ENCODE data around the gene KCNJ6.
"Not testable (repeated sequence)": the region's sequence is repeated elsewhere in the genome, so short reads cannot be mapped to it uniquely, and the experiment has no call there.

Gene KCNJ6

DNA sequence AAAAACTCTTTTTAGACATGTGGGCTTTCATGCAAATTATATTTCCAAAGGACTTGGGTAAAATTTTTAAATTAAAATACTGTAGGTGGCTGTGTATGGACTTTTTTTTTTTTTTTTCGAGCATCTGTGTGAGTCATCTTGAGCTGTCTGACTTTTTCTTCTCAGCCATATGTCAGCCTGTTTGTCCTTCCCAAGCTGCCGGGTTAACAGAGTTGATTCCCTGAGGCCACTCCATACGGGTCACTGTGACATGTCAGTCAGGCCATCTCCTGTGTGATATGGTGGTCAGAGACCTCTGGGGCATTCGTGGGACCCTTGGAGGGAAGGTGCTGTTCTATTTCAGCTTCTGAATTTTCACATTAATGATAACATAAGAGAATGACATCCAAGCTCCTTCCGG lies 148.3 kb downstream of the KCNJ6 start:
- peak; percentile 33 for DNase-seq (ENCODE audit: low spot score)

DNA sequence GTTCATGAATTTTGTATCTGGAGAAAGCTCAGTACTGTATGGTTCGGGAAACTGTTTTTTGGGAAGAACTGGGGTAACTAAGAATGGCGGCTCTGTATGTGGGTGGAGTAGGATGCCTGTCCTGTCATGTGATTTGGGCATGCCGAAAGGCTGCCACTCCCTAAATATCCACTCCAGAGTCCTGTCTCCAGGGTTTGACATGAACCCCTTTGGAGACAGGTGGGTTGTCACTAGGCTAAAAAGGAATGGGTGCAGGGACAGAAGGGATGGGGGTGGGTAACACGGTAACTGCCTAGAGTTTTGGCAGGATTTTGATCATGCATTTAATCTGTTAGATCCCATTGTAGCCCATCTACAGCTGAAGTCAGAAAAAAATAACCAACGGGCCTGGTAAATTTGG lies 150.1 kb downstream of the KCNJ6 start:
- no peak for DNase-seq (ENCODE audit: low spot score)

DNA sequence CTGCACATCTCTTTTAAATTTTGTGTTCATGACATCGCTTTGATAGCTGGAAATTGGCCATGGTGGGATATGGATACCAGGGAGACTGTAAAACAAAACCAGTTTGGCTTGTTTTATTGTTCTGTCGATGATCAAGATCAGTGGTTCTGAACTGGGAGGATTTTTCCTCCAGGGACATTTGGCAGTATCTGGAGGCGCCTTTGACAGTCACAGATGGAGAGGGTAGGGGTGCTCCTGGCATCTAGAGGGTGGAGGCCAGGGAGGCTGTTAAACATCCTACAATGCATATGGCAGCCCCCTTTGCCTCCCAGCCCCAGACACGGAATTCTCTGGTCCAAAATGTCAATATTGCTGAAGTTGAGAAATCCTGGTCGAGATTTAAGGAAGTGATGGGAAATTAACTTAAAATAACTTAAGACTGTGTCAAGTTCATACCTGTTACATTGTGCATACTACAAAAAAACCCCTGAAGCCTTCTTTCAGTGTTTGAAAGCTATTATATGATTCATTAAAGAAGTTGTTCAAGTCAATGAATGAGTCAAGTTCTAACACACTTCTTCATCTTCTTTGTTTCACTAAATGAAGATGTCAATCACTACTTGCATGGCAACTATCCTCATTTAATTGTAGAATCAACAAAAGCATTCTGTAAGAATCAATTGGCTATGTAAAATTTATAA lies 150.9 kb downstream of the KCNJ6 start:
- no peak for DNase-seq (ENCODE audit: low spot score)

DNA sequence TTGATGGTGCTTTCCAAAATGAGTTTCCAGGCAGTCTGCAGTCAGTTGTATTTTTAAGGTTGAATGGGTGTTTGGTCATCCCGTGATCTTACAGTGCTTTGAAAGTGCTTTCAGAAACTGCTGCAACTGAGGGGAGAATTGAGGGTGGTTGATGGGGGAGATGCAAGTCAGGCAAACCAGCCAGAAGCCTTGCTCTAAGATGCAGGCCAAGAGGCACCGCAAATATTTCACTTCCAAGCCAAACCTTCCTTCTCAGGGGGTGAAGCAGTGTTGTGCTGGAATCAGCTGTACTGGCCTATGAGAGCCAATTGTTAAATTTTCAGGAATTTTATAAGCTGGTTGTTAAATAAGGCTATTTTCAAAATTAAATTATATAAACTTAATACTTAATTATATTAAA lies 151.6 kb downstream of the KCNJ6 start:
- DNase-seq (ENCODE audit: low spot score), result no peak

DNA sequence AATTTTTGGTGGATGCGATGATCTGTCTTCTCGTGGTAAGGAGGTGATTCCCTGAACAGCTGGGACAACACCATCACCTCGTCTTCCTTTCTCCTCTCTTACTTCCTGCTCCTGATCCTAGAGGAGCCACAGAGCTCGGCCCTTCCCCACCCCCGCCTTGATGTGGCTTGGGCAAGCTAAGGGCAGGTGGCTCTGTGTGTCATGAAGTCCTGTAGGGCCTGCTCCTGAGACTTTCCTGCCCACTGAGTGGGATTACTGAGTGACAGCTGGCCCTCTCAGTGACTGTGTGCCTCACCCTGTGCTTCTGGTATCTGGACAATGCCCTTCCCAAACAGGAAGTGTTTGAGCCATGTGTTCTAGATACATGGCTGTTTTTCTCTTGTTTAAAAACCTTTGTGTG lies 153.0 kb downstream of the KCNJ6 start:
- no peak for DNase-seq (ENCODE audit: low spot score)

DNA sequence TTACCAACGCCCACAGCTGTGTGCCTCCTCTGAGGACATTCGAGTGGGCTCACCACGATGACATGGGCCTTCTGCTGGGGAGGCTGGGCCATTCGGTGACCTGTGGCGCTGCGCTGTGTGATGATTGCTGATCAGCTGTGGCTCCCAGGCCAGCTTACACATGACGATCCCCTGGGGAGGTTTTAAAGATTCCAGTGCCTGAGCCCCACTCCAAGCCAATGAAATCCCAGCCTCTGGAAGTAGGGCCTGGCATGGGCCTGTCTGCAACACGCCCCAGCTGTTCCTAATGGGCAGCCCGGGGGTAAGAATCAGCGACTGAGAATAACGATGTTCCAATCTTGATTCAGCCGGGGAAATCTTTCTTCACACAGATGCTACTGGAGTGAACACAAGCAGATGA lies 153.7 kb downstream of the KCNJ6 start:
- no peak for DNase-seq (ENCODE audit: low spot score)

DNA sequence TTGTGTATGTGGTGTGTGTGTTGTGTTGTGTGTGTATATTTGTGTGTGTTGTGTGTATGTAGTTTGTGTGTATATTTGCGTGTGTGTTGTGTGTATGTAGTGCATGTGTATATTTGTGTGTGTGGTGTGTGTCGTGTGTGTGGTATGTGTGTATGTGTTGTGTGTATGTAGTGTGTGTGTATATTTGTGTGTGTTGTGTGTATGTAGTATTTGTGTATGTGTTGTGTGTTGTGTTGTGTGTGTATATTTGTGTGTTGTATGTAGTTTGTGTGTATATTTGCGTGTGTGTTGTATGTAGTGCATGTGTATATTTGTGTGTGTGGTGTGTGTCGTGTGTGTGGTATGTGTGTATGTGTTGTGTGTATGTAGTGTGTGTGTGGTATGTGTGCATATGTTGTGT lies 154.9 kb downstream of the KCNJ6 start:
- not testable (repeated sequence) for DNase-seq (ENCODE audit: low spot score)

DNA sequence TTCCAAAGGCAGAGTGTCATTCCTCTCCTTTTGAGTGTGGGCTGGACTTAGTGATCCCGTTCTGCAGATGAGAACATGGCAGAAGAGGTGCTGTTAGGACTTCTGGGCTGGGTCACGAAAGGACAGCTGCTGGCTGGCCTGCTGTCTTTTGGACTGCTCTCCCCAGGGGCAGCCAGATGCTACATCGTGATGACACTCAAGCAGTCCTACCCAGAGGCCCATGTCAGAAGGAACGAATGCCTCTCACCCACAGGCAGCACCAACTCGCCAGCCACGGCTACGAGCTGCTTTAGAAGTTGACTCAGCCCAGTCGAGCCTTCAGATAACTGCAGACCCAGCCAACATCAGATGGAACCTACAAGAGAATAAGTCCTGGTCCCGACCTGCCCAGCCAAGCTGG lies 156.5 kb downstream of the KCNJ6 start:
- DNase-seq (ENCODE audit: low spot score), result no peak

DNA sequence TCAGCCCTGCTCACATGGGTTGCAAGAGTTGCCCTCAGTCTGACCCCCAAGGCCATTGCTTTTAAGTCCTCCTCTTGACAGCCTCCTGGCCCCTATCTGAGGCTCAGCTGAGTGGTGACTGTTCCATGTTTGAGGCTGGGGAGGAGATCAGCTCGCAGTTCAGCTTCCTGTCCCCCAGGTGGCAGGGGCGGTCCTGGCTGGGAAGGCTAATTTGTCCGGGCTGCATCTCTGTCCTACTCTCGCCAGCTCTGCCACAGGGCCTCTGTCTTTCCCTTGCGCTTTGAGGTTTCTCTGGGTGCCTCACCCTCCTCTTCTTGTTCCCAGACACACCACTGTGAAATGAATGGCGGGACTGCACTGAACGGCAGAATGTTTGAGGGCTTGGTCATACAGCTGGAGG lies 157.3 kb downstream of the KCNJ6 start:
- DNase-seq (ENCODE audit: low spot score), result peak; percentile 73

DNA sequence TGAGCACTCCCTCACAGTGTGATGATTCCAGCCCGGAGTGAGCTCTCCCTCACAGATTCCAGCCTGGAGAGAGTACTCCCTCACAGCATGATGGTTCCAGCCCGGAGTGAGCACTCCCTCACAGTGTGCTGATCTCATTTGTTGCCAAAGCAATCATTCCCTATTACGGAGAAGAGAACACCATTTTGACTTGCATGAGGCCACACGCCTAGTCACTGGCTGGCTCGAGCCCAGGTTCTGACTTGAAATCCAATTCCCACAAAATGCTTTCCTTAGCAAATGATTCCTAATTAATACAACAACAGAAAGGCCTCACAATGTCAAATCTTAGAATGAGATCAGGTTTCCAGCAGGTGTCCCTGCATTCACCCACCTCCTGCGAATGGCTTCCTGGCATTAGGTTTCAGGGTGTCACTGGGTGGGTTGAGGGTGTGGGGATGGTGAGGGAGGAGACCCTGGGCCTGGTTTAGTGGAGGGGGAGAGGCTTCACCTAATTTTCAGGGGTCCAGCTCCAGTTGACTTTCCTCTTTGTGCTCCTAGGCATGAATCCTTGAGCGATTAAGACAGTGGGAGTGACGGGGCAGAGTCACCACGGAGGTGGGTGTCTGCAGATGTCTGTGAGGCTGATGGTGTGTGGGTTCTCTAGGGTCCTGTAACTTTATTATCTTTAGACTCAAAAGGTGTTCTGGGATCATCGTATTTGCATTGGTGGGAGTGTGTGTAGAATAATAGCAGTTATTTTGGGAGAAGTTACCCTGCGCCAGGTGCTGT lies 158.5 kb downstream of the KCNJ6 start:
- DNase-seq (ENCODE audit: low spot score), result no peak

DNA sequence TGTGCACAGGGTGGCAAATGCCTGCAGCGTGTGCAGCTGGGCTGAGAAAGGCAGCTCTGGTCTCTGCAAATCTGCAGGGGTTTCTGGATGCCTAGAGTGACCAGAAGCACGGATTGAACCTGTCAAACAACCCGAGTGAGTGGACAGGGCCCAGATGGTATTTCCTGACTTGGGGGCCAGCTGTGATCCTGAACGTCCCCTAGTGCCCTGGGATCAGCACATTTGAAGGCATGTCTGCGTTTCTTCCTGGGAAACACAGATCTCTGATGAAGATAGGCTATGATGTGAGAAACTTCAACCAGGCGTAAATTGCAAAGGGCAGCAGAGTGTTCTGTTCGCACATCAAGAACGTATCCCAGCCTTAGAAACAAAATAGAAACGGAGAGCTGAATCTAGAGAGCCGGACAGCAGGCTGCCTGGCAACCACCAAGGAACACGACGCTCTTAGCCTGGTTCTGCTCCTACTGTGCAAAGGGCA lies 163.1 kb downstream of the KCNJ6 start:
- no peak for DNase-seq (ENCODE audit: low spot score)

DNA sequence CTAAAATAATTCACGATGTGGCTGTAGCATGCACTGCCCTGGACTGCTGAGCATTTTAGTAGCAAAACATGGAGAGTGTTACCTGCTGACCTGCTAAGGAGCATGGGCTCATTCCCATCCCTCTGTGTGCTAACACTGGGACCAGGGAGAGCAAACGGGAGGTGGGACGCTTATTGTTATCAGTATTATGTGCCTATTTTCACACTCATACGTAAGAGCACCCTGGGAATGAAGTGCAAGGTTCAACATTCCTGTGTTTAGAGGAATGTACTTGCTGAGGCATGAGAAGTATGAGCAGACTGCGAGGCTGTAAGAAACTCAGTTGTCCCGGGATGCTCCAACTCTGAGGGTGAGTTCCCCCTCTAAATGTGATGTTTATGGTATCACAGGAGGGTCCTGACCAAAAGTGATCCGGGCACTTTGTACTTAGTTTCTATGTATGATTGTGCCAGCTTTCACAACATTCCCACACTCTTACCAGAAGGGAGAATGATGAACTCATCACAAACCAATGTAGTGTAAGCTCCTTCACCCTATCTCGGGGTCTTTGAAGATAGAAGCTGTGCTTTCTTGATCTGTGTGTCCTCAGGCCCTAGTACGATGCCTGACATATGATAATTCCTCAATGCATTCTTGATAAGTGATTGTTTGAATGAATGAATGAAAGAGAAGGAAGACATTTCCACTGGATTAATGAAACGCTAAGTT lies 164.8 kb downstream of the KCNJ6 start:
- DNase-seq (ENCODE audit: low spot score), result peak; percentile 35

DNA sequence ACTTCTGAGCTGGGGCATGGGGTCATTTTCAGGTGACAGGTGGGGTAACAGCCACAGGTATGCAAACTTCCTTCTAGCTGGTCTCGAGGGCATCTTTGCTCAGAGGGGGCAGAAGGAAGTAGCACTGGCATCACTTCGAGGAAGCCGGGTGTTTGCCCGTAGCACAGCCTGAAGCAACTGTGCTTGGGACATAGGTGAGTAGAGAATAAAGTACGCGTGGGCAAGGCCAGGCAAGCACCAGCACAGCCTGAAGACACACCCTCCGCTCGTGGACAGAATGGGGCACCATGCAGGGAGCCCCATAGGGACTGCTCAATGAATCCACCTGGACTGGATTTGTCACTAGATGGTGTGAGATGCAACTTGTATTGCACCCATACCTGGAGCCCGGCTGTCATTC lies 167.1 kb downstream of the KCNJ6 start:
- no peak for DNase-seq (ENCODE audit: low spot score)

DNA sequence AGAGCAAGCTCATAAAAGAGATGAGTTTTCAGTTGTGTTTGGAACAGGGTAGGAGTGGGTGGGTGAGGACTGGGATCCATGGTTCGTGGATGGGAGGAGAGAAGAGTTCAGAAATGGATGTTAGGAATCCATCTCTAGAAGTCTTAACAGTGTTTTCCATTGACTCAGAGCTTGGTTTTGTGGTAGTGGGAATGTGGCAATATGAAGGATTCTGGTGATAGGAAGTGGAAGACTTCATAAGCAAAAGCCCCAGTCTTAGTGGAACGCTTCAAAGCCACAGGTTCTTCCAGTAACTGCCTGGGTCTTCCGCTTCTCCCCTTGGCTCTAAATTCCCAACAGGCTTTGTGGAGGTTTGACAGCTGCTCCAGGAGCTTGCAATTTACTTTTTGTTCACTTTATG lies 167.9 kb downstream of the KCNJ6 start:
- no peak for DNase-seq (ENCODE audit: low spot score)

DNA sequence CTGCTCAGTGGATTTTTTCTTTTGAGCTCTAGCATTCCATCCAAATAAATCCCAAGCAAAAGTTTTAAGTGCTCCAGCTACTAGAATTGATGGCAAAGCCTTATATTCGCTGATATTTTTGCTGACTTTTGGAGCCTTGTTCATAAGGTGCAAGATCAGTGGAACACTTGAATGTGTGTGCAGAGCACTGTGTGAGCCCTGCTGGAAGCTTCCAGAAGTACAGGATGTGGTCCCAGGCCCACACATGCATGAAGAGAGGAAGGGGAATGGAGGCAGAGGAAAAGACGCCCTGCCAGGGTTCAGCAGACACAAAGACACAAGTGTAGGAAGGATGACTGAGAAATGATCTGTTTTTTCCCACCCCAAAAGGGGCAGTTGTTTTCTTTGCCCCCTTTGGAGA lies 169.4 kb downstream of the KCNJ6 start:
- no peak for DNase-seq (ENCODE audit: low spot score)

DNA sequence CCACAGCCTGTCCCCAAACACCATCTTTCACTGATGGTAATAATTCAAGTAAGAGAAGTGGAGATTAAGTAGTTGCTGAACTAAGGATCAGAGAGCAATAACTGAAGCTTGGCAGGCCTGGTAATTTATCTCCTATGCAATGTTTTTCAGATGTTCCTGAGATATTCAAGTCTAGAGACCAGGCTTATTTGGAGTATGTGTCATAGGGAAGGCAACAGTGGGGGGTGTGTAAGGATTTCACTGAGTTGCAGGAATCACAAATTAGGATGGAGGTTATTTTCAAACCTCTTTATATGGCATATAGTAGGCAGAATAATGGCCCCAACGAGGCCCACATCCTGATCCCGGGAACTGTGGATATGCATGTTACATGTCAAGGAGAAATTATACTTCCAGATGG lies 171.7 kb downstream of the KCNJ6 start:
- DNase-seq (ENCODE audit: low spot score), result no peak

DNA sequence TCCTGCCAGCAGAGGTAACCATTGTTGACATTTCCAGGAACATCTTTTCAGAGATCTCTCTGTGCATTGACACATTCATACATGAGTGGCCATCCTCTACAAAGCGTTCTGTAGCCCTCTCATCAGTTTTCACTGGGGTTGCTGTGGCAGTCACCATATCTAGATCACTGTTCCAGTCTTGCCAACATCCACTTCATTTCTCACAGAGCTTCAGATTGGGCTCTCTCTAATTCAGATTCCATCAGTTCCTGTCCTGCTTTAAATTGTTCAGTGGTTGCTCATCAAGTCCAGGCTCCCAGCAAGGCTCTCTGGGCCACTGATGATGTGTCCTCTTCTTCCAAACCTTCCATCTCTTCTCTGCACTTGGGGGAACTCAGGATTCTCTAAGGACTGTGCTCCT lies 173.7 kb downstream of the KCNJ6 start:
- peak; percentile 51 for DNase-seq (ENCODE audit: low spot score)

DNA sequence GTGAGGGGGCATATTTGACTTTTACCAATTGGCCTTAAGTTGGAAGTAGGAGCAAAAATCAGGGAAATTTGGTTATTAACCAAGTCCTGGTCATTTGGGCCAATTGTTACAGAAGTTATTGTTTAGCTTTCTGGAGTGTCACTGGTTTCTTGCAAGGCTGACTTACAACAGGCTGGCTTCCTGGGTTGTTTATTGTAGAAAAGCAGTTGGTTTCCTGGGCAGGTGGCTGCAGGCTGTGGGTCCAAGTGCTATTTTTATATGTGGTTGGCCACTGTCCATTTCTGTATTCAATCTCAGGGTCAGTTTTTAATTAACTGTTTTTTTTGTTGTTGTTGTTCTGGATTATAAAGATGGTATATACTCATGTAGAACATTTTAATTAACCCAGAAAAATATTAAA lies 174.1 kb downstream of the KCNJ6 start:
- no peak for DNase-seq (ENCODE audit: low spot score)

DNA sequence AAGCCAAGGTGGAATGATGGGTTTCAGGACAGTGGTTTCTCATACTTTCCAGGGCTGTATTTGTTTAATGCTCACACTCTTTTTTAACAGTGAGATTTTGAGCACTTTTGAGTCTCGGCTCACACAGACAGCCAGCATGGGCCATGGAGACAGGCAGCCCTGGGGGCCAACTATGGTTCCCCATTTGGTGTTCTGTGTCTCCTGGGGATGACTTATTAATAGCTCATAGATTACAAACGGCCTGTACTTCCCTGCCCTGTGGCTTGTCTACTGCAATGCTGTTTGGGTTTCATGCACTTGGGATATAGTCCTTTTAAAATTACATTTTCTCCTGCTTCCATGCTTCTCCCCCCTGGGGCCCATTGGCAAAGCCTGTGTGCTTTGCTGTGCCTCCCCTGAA lies 178.3 kb downstream of the KCNJ6 start:
- no peak for DNase-seq (ENCODE audit: low spot score)

DNA sequence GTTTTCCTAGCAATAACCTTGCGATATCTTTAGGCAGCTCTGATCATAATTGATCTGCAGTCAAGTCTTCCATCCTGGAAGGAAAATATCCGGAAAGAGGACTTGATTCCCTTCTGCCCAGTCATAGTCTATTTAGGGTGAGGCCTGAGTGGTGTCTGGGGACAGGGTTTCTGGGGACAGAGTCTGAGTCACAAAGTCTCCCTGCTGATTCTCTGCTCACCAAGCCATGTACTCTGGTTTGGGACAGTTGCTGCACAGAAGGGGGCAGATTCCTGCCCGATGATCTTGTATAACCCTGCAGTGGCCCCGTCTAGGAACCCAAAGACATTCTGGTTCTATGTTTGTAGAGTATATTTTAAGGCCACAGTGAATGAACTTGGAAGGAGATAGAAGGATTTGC lies 178.8 kb downstream of the KCNJ6 start:
- DNase-seq (ENCODE audit: low spot score), result no peak

DNA sequence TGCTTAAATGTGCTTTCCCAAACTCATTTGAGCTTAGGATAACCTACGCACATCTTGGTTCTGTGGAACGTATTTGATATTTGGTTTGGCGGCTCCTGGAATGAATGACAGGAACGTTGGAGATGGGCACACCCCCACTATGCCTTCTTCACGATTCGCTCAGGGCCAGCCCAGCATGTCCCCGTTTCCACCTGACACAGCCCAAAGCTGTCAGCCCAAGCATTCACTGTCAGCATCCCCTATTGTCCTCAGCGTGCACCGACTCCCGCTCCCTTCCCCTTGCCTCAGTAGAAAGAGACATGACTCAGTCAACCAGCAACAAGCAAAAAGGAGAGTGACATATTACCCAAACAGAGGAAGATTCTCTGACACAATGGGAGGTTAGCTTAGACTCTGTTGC lies 181.4 kb downstream of the KCNJ6 start:
- no peak for DNase-seq (ENCODE audit: low spot score)

DNA sequence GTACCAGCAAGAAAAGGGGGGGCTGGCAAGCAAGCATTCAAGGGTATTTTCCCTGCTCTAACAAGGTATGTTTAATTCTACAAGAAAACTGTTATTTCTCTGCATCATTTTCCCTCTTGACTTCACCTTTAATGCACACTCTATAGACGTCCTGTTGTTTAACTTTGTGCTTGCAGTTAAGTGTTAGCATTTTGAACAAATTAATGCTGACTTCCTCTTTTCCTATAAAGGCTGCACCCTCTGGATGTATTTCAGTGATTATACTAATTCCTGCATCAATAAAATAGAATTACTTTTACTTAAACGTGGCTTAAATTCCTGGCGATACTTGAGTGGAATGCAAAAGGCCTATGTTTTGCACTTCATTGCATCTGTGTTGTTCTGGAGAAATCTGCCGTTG lies 183.3 kb downstream of the KCNJ6 start:
- no peak for DNase-seq (ENCODE audit: low spot score)

DNA sequence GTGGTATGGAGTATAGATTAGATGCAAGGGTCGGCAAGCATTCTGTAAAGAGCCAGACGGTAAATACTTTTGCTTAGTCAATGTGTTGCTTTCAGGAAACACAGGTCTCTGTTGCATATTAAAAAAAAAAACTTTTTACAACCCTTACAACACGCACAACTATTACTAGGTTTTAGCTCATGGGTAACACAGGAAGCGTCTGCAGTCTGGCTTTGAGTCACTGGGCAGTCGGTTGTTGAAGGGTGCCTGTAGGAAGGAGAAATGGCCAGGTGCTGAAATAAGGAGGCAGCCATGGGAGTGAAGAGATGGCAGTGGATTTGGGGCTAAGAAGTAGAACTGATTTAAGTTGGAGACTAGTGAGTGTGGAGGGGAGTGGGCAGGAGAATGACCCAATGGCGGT lies 192.1 kb downstream of the KCNJ6 start:
- no peak for DNase-seq (ENCODE audit: low spot score)
